ENCODE results near the gene MEF2C. TPM values are rescaled to one million over a fixed set of nuclear protein-coding genes. Genes with fewer than 3 reads are reported as not detected.

MEF2C gene
- total RNA-seq, 2 donors from 2014 or later = 7.3 to 26.9 TPM

DNA sequence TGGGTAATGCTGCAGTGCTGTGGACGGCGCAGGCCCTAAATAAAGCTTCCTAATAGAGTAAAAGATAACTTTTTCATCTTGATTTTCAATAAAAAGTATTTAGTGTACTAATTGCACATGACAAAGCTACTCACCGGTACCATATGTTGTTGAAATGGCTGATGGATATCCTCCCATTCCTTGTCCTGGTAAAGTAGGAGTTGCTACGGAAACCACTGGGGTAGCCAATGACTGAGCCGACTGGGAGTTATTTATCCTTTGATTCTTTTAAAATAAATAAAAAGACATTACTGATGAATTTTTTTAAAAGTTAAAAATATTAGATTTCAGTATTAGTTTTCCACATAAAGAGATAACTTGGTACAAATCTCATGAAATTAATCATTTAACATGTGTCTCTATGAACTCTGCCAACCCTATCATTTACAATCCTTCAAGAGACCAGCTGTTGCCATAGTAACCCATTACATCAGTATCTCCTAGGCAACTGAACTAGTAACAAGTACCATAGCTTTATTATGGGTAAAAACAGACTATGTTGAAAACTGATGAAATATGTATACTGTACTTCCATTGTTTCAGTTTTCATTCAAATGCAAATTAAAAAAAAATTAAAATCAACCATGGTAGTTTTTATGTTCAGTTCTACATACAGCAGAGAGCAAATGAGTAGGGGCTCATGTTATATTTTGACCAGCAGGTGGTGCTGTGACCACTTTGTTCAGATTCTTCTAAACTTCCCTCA lies 153.7 kb downstream of the MEF2C start:
- TF ChIP-seq, protein P1, sequence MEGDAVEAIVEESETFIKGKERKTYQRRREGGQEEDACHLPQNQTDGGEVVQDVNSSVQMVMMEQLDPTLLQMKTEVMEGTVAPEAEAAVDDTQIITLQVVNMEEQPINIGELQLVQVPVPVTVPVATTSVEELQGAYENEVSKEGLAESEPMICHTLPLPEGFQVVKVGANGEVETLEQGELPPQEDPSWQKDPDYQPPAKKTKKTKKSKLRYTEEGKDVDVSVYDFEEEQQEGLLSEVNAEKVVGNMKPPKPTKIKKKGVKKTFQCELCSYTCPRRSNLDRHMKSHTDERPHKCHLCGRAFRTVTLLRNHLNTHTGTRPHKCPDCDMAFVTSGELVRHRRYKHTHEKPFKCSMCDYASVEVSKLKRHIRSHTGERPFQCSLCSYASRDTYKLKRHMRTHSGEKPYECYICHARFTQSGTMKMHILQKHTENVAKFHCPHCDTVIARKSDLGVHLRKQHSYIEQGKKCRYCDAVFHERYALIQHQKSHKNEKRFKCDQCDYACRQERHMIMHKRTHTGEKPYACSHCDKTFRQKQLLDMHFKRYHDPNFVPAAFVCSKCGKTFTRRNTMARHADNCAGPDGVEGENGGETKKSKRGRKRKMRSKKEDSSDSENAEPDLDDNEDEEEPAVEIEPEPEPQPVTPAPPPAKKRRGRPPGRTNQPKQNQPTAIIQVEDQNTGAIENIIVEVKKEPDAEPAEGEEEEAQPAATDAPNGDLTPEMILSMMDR (IDR thresholded peaks at IDR 0.05) = peak; percentile 84
- DNase-seq = peak; percentile 68
- H3K9ac ChIP-seq (ENCODE audit: low read depth in 2 of 2, low read length in 2 of 2) = no peak overlapping the region
- no peaks in the 10 kb centered on the region for H3K9me3 ChIP-seq
- intact Hi-C loops (cut with DNase I) = loop anchor here (5.0 kb wide), 2 partner anchors 1003 to 1538 kb away; no protein-coding TSS in a partner anchor
- H3K4me1 ChIP-seq = no peaks in the 10 kb centered on the region
- no peak overlapping the region for H3K27ac ChIP-seq
- no peaks in the 10 kb centered on the region for H3K36me3 ChIP-seq
- no peak overlapping the region for H3K4me3 ChIP-seq
- H3K27me3 ChIP-seq = no peaks in the 10 kb centered on the region

DNA sequence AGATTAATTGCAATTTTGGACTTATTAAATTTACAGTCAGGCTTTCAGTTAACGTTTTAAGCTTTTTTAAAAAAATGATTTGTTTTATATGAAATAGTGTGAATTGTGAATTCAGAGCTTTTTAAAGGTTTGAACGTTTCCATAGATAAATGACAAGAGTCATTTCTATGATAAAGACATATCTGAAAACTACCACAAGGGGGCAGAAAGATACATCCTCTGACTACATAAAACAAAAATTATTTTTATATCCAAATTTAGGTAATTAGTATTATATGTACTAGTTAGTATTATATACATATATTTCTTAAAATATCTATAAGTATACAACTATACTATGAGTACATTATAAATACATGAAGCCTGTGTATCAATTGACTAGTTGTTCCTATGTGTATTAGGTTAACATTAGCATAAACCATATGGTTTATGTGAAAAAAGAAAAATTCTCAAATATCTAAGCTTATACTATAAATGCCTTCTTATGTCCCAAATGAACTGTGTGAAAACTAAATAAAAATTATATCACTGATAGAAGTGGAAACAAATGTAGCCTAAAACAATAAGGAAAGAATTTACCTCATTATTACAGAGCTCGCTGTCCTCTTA lies 155.2 kb downstream of the MEF2C start:
- DNase-seq = no peak
- TF ChIP-seq, protein P1 (IDR thresholded peaks at IDR 0.05) = peak; percentile 52
- H3K36me3 ChIP-seq = no peaks in the 10 kb centered on the region
- H3K9me3 ChIP-seq = no peaks in the 10 kb centered on the region
- H3K9ac ChIP-seq (ENCODE audit: low read depth in 2 of 2, low read length in 2 of 2) = no peak overlapping the region
- no peak overlapping the region for H3K27ac ChIP-seq
- intact Hi-C loops (cut with DNase I) = loop anchor here (5.0 kb wide), 2 partner anchors 1004 to 1539 kb away; no protein-coding TSS in a partner anchor
- no peaks in the 10 kb centered on the region for H3K4me1 ChIP-seq
- H3K27me3 ChIP-seq = no peaks in the 10 kb centered on the region
- no peak overlapping the region for H3K4me3 ChIP-seq

DNA sequence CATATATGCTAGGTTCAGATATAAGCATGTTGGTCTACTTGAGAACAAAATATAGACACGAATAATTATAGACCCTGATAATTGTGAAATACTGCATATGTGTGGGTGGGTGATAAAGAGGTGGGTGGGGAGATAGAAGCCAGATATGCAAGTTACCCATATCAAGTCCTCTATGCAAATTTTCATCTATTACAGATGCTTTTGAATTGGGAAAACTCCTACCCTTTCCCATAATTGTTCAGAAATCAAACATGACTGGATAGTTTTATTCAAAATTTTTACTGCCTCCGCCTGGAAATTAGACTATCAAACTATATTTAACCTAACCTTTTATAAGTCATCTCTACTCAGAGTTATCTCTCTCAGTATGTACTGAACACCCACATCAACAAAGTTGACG lies 157.5 kb downstream of the MEF2C start:
- TF ChIP-seq, protein P1 (IDR thresholded peaks at IDR 0.05) = no peak
- no peaks in the 10 kb centered on the region for H3K36me3 ChIP-seq
- intact Hi-C loops (cut with DNase I) = loop anchor here (5.0 kb wide), 2 partner anchors 1007 to 1542 kb away; no protein-coding TSS in a partner anchor
- H3K9ac ChIP-seq (ENCODE audit: low read depth in 2 of 2, low read length in 2 of 2) = no peak overlapping the region
- no peak overlapping the region for H3K27ac ChIP-seq
- no peak for DNase-seq
- no peaks in the 10 kb centered on the region for H3K9me3 ChIP-seq
- H3K4me3 ChIP-seq = no peak overlapping the region
- H3K27me3 ChIP-seq = no peaks in the 10 kb centered on the region
- no peaks in the 10 kb centered on the region for H3K4me1 ChIP-seq

DNA sequence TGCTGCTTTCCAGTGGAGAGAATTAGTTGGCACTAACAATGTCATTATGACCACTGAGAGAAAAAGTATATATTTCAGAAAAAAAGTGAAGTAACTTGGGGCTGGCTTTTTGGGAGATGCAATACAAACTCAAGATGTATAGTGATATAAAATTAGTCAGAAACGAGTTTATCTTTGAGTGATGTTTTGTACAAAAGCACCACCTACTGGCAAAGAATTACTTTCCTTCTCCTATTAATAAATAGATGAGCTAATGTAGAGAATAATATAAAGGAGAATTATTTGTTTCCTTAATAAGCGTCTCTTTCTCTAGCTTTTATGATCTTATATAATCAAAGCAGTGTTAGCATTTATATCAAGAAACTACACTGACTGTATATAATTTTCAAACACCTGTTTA lies 158.8 kb downstream of the MEF2C start:
- Histone ChIP-seq H3K4me1 (no peaks in the 10 kb centered on the region), H3K4me3 (no peak overlapping the region), H3K9ac (ENCODE audit: low read depth in 2 of 2, low read length in 2 of 2) (no peak overlapping the region), H3K9me3 (no peaks in the 10 kb centered on the region), H3K36me3 (no peaks in the 10 kb centered on the region), H3K27me3 (no peaks in the 10 kb centered on the region), H3K27ac (no peak overlapping the region)
- DNase-seq = no peak
- intact Hi-C loops (cut with DNase I) = no loop called here
- TF ChIP-seq, protein P1 (IDR thresholded peaks at IDR 0.05) = no peak

DNA sequence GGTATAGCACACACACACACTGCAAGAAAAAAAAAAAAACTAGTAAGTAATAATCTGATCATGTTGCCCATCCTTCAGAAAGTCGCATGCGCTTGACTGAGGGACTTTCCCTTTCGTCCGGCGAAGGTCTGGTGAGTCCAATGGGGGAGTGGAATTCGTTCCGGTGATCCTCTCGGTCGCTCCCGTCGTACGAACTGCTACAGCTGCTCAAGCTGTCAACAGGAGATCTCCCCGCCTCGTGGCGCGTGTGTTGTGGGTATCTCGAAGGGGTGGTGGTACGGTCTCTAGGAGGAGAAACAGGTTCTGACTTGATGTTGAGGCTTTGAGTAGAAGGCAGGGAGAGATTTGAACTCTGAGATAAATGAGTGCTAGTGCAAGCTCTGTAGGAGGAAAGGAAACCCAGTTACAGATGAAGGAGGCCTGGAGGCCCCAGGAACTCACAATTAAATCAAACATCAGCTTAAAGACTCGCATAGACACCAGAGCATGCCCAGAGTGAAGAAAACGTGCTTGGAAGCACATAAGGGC lies 160.4 kb downstream of the MEF2C start:
- Histone ChIP-seq H3K9ac (ENCODE audit: low read depth in 2 of 2, low read length in 2 of 2) (no peak overlapping the region), H3K9me3 (no peaks in the 10 kb centered on the region), H3K36me3 (no peaks in the 10 kb centered on the region), H3K27me3 (no peaks in the 10 kb centered on the region), H3K4me1 (no peaks in the 10 kb centered on the region), H3K27ac (no peak overlapping the region), H3K4me3 (no peak overlapping the region)
- no peak for DNase-seq
- TF ChIP-seq, protein P1 (IDR thresholded peaks at IDR 0.05) = no peak
- intact Hi-C loops (cut with DNase I) = no loop called here
